ENCODE measurements around the gene CAPSL.

CAPSL gene

DNA sequence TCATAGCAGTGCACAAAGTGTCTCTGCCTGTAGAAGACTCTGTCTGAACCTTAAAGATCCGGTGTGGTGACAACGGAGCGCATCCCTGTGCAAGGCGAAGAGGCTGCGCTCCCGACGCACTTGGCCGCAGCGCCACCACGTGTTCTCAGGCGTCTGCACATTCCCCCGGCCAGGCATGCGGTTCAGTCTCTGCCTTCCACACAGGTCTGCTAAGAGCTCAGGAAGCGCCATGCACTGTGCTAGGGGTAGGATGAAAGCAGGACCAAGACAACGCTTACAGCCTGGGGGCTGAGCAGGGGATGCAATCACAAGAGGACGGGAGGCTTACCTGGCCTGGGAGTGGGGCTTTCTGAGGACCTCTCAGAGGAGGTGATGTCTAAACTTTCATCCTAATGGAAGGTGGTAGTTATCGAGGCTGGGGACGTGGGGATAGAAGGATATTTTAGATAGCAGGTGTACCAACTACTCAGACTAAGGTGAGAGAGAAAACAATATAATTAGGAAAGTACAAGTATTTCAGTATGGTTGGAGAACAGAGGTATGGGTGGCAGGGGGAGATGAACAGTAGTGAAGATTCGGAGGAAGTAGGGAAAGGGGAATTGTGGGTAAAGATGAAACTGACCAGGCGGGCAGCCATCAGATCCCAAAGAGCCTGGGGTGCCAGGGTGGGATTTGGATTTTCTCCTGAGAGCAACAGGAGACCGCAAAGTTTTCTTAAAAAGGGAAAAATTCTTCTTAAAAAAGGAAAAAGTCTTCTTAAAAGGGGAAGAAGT, 13.3 kb downstream of the CAPSL start:
- no peak for TF ChIP-seq TAF1 (IDR thresholded peaks at IDR 0.05; ENCODE audit: low read depth)
- TF ChIP-seq RAD21 (IDR thresholded peaks at IDR 0.05; ENCODE audit: low read depth): peak; percentile 37; the same call in 1 of the 2 replicates

DNA sequence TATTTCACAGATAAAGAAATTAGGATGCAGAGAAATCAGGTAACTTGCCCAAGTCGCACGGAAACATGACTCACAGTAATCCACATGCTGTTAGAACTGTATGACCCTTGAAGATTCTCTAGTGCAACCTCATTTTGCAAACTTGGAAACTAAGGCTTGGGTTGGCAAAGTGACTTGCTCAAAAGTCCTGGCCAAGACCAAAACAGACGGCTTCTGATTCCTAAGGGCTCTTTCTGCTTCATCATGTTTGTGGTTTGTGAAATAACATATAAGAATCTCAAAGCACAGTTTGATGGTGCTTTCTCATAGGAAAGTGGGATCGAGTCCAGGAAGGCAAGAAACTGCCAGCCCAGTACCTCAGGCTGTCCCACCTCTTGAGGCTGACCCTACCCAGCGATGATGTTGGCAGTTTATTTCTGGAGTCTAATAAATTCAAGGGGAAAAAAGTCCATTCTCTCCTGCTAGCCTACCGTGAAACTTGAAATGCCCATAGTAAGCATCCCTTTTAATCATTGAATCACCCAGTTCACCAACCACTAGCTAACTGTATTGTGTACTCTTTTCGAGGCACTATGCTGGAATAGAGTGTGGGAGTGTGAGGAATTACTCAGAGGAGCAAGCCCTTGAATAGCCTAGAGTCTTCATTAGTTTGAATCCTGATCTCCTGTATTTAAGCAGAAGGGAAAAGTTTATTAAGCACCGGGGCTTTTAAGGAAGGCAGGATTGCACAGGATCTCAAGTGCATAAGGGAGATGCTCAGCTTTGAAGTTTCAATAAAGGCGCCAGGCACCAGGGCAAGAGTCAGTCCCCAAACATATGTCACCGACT, 14.1 kb downstream of the CAPSL start:
- TF ChIP-seq, protein P1, sequence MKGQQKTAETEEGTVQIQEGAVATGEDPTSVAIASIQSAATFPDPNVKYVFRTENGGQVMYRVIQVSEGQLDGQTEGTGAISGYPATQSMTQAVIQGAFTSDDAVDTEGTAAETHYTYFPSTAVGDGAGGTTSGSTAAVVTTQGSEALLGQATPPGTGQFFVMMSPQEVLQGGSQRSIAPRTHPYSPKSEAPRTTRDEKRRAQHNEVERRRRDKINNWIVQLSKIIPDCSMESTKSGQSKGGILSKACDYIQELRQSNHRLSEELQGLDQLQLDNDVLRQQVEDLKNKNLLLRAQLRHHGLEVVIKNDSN (IDR thresholded peaks at IDR 0.05): no peak

DNA sequence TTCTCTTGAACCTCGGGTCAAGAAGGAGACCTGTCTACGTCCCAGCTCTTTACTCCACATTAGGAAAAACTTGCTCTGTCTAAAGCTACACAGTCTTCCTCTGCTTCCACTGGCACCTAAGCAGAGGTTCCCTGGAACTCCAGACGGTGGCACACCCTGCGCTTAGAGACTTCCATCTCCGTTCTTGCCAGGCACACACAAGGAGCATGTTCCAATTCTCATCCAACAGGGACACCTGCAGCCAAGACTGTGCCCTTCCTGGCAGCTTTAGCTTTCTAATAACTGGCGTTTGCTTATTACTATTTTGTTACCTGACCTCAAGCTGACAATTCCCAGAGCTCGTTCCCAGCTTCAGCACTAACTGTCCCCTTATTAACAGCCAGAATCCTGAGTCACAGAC, 16.0 kb downstream of the CAPSL start:
- TF ChIP-seq CEBPB (IDR thresholded peaks at IDR 0.05) (no peak), FOXM1 (IDR thresholded peaks at IDR 0.05; ENCODE audit: borderline replicate concordance, low read depth) (no peak), TCF12 (IDR thresholded peaks at IDR 0.05; ENCODE audit: low read depth) (no peak), EP300 (IDR thresholded peaks at IDR 0.05; ENCODE audit: borderline replicate concordance) (no peak), CREB1 (IDR thresholded peaks at IDR 0.05; ENCODE audit: low read depth) (no peak), NFIC (IDR thresholded peaks at IDR 0.05) (no peak), TAF1 (IDR thresholded peaks at IDR 0.05; ENCODE audit: low read depth) (no peak), YY1 (IDR thresholded peaks at IDR 0.05; ENCODE audit: low read depth) (no peak), TEAD4 (IDR thresholded peaks at IDR 0.05) (no peak), RAD21 (IDR thresholded peaks at IDR 0.05; ENCODE audit: low read depth) (no peak), ZBTB7A (IDR thresholded peaks at IDR 0.05; ENCODE audit: low read depth) (no peak)
- TF ChIP-seq, protein P1 (IDR thresholded peaks at IDR 0.05): no peak
- TF ChIP-seq, protein P2, sequence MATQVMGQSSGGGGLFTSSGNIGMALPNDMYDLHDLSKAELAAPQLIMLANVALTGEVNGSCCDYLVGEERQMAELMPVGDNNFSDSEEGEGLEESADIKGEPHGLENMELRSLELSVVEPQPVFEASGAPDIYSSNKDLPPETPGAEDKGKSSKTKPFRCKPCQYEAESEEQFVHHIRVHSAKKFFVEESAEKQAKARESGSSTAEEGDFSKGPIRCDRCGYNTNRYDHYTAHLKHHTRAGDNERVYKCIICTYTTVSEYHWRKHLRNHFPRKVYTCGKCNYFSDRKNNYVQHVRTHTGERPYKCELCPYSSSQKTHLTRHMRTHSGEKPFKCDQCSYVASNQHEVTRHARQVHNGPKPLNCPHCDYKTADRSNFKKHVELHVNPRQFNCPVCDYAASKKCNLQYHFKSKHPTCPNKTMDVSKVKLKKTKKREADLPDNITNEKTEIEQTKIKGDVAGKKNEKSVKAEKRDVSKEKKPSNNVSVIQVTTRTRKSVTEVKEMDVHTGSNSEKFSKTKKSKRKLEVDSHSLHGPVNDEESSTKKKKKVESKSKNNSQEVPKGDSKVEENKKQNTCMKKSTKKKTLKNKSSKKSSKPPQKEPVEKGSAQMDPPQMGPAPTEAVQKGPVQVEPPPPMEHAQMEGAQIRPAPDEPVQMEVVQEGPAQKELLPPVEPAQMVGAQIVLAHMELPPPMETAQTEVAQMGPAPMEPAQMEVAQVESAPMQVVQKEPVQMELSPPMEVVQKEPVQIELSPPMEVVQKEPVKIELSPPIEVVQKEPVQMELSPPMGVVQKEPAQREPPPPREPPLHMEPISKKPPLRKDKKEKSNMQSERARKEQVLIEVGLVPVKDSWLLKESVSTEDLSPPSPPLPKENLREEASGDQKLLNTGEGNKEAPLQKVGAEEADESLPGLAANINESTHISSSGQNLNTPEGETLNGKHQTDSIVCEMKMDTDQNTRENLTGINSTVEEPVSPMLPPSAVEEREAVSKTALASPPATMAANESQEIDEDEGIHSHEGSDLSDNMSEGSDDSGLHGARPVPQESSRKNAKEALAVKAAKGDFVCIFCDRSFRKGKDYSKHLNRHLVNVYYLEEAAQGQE (IDR thresholded peaks at IDR 0.05; ENCODE audit: low read depth): no peak
- TF ChIP-seq, protein P3, sequence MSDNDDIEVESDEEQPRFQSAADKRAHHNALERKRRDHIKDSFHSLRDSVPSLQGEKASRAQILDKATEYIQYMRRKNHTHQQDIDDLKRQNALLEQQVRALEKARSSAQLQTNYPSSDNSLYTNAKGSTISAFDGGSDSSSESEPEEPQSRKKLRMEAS (IDR thresholded peaks at IDR 0.05): no peak

DNA sequence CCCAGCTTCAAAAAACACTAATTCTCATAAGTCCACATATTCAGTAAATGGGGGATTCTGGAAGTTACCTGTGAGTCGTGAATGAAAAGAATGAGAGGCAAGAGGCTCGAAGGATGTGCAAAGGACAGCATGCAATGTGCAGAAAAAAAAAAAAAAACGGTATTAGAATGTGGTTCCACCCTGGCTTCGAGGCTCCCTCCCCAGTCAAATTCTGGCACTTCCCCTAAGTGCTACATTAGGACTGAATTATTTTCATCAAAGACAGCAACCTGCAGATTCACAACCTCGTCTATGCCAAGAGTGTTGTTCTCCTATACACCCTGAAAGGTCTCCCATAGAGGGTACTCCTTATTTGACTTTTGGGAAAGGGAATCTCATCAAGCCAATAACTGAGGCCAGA, 16.5 kb downstream of the CAPSL start:
- TF ChIP-seq YY1 (IDR thresholded peaks at IDR 0.05; ENCODE audit: low read depth) (no peak), TAF1 (IDR thresholded peaks at IDR 0.05; ENCODE audit: low read depth) (no peak), EP300 (IDR thresholded peaks at IDR 0.05; ENCODE audit: borderline replicate concordance) (no peak), NFIC (IDR thresholded peaks at IDR 0.05) (no peak), FOXM1 (IDR thresholded peaks at IDR 0.05; ENCODE audit: borderline replicate concordance, low read depth) (no peak), TEAD4 (IDR thresholded peaks at IDR 0.05) (no peak), ZBTB7A (IDR thresholded peaks at IDR 0.05; ENCODE audit: low read depth) (no peak), CREB1 (IDR thresholded peaks at IDR 0.05; ENCODE audit: low read depth) (no peak), RAD21 (IDR thresholded peaks at IDR 0.05; ENCODE audit: low read depth) (no peak), EGR1 (IDR thresholded peaks at IDR 0.05) (no peak), TCF12 (IDR thresholded peaks at IDR 0.05; ENCODE audit: low read depth) (no peak), CEBPB (IDR thresholded peaks at IDR 0.05) (no peak)
- TF ChIP-seq, protein P2 (IDR thresholded peaks at IDR 0.05; ENCODE audit: low read depth): no peak
- TF ChIP-seq, protein P3 (IDR thresholded peaks at IDR 0.05): no peak
- TF ChIP-seq, protein P1 (IDR thresholded peaks at IDR 0.05): no peak

DNA sequence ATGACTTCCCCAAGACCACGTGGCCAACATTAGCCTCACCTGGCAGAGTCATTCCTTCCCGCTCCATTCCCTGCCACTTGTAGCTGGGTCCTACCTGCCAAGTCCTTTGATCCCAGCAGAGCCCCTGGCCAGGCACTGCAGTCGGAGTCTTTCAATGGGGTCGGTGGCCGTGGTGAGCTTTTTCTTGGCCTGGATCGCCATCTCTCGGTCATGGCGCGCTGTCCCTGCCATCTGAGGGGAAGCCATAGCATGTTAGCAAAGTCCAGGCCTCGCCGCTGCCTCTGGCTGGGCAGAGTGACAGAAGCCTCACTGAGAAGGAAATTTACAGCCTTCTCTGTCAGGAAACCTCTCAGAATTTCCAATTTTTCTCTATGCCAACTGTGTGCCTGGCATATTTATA, 17.5 kb downstream of the CAPSL start:
- TF ChIP-seq EGR1 (IDR thresholded peaks at IDR 0.05) (no peak), ZBTB7A (IDR thresholded peaks at IDR 0.05; ENCODE audit: low read depth) (no peak), NFIC (IDR thresholded peaks at IDR 0.05) (no peak), FOXM1 (IDR thresholded peaks at IDR 0.05; ENCODE audit: borderline replicate concordance, low read depth) (no peak), CREB1 (IDR thresholded peaks at IDR 0.05; ENCODE audit: low read depth) (no peak), TCF12 (IDR thresholded peaks at IDR 0.05; ENCODE audit: low read depth) (no peak), TAF1 (IDR thresholded peaks at IDR 0.05; ENCODE audit: low read depth) (no peak), TEAD4 (IDR thresholded peaks at IDR 0.05) (no peak), EP300 (IDR thresholded peaks at IDR 0.05; ENCODE audit: borderline replicate concordance) (no peak)
- TF ChIP-seq, protein P2 (IDR thresholded peaks at IDR 0.05; ENCODE audit: low read depth): no peak
- TF ChIP-seq, protein P3 (IDR thresholded peaks at IDR 0.05): no peak
- TF ChIP-seq, protein P1 (IDR thresholded peaks at IDR 0.05): no peak
